Hepatocyte (in vitro differentiated cells): ENCODE results near the gene TRAFD1. TPM values are rescaled to one million over a fixed set of nuclear protein-coding genes. Genes with fewer than 3 reads are reported as not detected.

ENCODE experiments used
- DNase-seq: peaks from one replicate; pipeline ENCODE4 v3.0.0-alpha.2; 2016; ENCODE audit warnings: low spot score
- H2AFZ ChIP-seq: fragments of 200-600 bp; sonication (generic); 2 replicates; pipeline ENCODE4 v1.6.0; 2016; ENCODE audit warnings: antibody characterized with exemption, mild to moderate bottlenecking
- H3K27ac ChIP-seq: fragments of 200-600 bp; sonication (generic); 2 replicates; pipeline ENCODE4 v1.5.1; 2016; ENCODE audit warnings: mild to moderate bottlenecking
- H3K27me3 ChIP-seq: fragments of 200-600 bp; sonication (generic); 2 replicates; pipeline ENCODE4 v1.6.1; 2016
- H3K36me3 ChIP-seq: fragments of 200-600 bp; sonication (generic); replicated peaks from 2 replicates; pipeline ENCODE4 v1.5.1; 2016; ENCODE audit warnings: low read depth; ENCODE audit not compliant: insufficient read depth
- H3K4me1 ChIP-seq: fragments of 200-600 bp; sonication (generic); 2 replicates; pipeline ENCODE4 v1.5.1; 2016; ENCODE audit warnings: mild to moderate bottlenecking, moderate library complexity; ENCODE audit not compliant: insufficient read depth
- H3K4me2 ChIP-seq: fragments of 200-600 bp; sonication (generic); 2 replicates; pipeline ENCODE4 v1.6.0; 2016
- H3K4me3 ChIP-seq: fragments of 200-600 bp; sonication (generic); 2 replicates; pipeline ENCODE4 v1.5.1; 2016; ENCODE audit warnings: mild to moderate bottlenecking
- H3K79me2 ChIP-seq: fragments of 200-600 bp; sonication (generic); 2 replicates; pipeline ENCODE4 v1.6.0; 2017; ENCODE audit warnings: mild to moderate bottlenecking
- H3K9me2 ChIP-seq: fragments of 200-600 bp; sonication (generic); replicated peaks from 2 replicates; pipeline ENCODE4 v1.6.0; 2017; ENCODE audit warnings: mild to moderate bottlenecking; ENCODE audit not compliant: insufficient read depth
- H3K9me3 ChIP-seq: fragments of 200-600 bp; sonication (generic); 2 replicates; pipeline ENCODE4 v1.5.1; 2016; ENCODE audit warnings: low read depth, mild to moderate bottlenecking
- H4K20me1 ChIP-seq: fragments of 200-600 bp; sonication (generic); 2 replicates; pipeline ENCODE4 v1.6.0; 2016; ENCODE audit warnings: mild to moderate bottlenecking; ENCODE audit not compliant: insufficient read depth, poor library complexity, severe bottlenecking
- EZH2 ChIP-seq: fragments of 200-600 bp; sonication (generic); IDR thresholded peaks from 2 replicates; pipeline ENCODE4 v1.6.1; 2016; ENCODE audit warnings: antibody characterized with exemption, mild to moderate bottlenecking, borderline replicate concordance
- EZH2phosphoT487 ChIP-seq: fragments of 200-600 bp; sonication (generic); IDR thresholded peaks from one replicate; pipeline ENCODE4 v1.6.1; 2018; ENCODE audit warnings: antibody characterized with exemption, mild to moderate bottlenecking, low read depth, moderate library complexity; ENCODE audit not compliant: unreplicated experiment, severe bottlenecking
- WGBS: methylation state at CpG from one replicate; pipeline ENCODE4 v1.1.6; 2016; ENCODE audit warnings: low lambda C conversion rate; ENCODE audit errors: missing lambda C conversion rate; 5-methylcytosine and 5-hydroxymethylcytosine counted together
- polyA plus RNA-seq: library from polyadenylated mRNA; unstranded; fragments of >200 nt; fragmentation: Nextera tagmentation; extraction: Ambion mirVana; gene quantifications from 2 replicates; pipeline ENCODE4 v1.2.1, GENCODE V29; 2016
- total RNA-seq: library from RNA; depleted of rRNA; stranded (reverse); fragments of >200 nt; gene quantifications from 2 replicates; pipeline ENCODE4 v1.2.3, GENCODE V29; 2014
- TF ChIP-seq, protein P1 (sequence below): fragments of 200-600 bp; sonication (generic); IDR thresholded peaks from 2 replicates; pipeline ENCODE4 v1.5.1; 2016; ENCODE audit warnings: antibody characterized with exemption, mild to moderate bottlenecking; ENCODE audit not compliant: poor library complexity

Gene TRAFD1
- total and polyA plus RNA-seq, 2 experiments from 2014 or later, result 37.1 to 37.3 TPM

DNA sequence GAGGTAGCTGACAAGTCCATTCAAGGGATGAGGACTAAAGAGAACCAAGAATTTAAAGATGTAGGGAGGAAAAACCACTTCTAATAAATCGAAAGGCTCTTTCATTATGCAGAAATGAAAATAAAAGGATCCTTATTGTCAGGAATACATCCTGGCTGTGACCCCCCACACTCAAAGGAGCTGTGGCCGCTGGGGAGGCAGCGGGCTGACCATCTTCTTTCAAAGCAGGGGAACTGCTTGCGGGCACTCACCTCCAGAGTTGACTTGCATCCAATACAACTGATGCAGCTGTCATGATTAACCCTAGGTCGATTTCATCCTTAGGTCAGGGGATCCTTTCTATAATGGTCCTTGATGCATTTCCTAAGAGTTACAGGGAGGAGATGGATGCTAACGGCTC is 35.3 kb downstream of the TRAFD1 start:
- Histone ChIP-seq H3K79me2 (no peaks in the 10 kb centered on the region), H4K20me1 (no peaks in the 10 kb centered on the region), H3K27me3 (no peaks in the 10 kb centered on the region), H3K9me2 (no peaks in the 10 kb centered on the region), H3K4me3 (no peak overlapping the region), H2AFZ (no peak overlapping the region), H3K27ac (no peak overlapping the region), H3K4me1 (no peaks in the 10 kb centered on the region), H3K36me3 (no peaks in the 10 kb centered on the region), H3K9me3 (no peaks in the 10 kb centered on the region), H3K4me2 (no peak overlapping the region)
- WGBS, result 96% methylated on average over 6 of the region's 6 CpGs
- no peak for DNase-seq
- TF ChIP-seq, protein P1, sequence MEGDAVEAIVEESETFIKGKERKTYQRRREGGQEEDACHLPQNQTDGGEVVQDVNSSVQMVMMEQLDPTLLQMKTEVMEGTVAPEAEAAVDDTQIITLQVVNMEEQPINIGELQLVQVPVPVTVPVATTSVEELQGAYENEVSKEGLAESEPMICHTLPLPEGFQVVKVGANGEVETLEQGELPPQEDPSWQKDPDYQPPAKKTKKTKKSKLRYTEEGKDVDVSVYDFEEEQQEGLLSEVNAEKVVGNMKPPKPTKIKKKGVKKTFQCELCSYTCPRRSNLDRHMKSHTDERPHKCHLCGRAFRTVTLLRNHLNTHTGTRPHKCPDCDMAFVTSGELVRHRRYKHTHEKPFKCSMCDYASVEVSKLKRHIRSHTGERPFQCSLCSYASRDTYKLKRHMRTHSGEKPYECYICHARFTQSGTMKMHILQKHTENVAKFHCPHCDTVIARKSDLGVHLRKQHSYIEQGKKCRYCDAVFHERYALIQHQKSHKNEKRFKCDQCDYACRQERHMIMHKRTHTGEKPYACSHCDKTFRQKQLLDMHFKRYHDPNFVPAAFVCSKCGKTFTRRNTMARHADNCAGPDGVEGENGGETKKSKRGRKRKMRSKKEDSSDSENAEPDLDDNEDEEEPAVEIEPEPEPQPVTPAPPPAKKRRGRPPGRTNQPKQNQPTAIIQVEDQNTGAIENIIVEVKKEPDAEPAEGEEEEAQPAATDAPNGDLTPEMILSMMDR, result no peak
- TF ChIP-seq EZH2phosphoT487, result no peak
- TF ChIP-seq EZH2, result no peak

DNA sequence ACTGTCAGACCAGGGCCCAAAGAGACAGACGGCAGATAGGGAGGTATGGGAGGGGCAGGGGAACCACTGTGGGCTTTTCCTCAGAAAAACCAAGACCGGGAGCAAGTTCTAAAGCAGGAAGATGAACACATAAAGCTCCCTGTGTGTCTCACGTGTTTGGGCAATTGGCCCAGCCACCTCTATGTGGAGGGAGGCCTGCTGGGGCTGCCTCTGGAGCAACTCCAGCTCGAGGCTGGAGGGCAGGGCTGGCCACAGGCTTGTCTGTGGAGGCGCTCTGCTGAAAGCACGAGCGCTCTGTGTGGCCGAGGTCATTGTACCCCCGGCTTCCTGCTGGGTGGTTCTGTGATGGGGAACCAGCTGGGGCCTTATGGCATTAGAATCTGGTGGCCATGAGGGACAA is 36.4 kb downstream of the TRAFD1 start:
- Histone ChIP-seq H3K4me3 (no peak overlapping the region), H3K27me3 (no peaks in the 10 kb centered on the region), H3K27ac (no peak overlapping the region), H3K79me2 (no peaks in the 10 kb centered on the region), H3K9me2 (no peaks in the 10 kb centered on the region), H3K9me3 (no peaks in the 10 kb centered on the region), H4K20me1 (no peaks in the 10 kb centered on the region), H3K4me1 (no peaks in the 10 kb centered on the region), H2AFZ (no peak overlapping the region), H3K36me3 (no peaks in the 10 kb centered on the region), H3K4me2 (no peak overlapping the region)
- TF ChIP-seq, protein P1, result no peak
- TF ChIP-seq EZH2phosphoT487 (no peak), EZH2 (no peak)
- WGBS, result 93% methylated on average over 9 of the region's 9 CpGs
- no peak for DNase-seq

DNA sequence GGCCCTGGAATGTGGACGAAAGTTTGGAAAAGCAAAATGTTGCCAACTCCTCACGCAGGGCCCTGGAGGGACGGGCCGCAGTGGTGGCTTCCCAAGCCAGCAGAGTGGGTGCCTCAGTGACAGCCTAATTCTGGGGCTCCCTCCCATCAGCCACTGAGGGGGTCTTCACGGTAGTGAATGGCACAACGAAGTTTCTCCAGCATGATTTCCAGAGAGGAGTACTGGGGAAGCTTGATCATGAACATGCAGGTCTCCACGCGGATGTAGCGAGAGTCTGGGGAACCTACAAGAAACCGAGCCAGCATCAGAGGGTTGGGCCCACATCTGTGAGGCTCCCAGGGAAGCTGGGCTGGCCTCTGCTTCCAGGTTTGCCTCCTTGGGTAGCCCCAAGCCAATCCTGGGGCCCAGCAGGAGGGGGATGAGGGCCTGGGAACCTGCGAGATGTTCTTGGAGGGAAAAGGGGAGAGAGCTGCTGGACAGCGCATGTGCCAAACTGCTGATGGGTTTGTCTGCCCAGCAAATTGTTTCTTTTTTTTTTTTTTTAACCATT is 37.0 kb downstream of the TRAFD1 start:
- Histone ChIP-seq H3K4me2 (no peak overlapping the region), H4K20me1 (no peaks in the 10 kb centered on the region), H3K9me3 (no peaks in the 10 kb centered on the region), H3K4me3 (no peak overlapping the region), H3K9me2 (no peaks in the 10 kb centered on the region), H3K27me3 (no peaks in the 10 kb centered on the region), H2AFZ (no peak overlapping the region), H3K4me1 (no peaks in the 10 kb centered on the region), H3K79me2 (no peaks in the 10 kb centered on the region), H3K36me3 (no peaks in the 10 kb centered on the region), H3K27ac (no peak overlapping the region)
- no peak for DNase-seq
- 96% methylated on average over 12 of the region's 12 CpGs for WGBS
- TF ChIP-seq EZH2 (no peak), EZH2phosphoT487 (no peak)
- TF ChIP-seq, protein P1, result no peak

DNA sequence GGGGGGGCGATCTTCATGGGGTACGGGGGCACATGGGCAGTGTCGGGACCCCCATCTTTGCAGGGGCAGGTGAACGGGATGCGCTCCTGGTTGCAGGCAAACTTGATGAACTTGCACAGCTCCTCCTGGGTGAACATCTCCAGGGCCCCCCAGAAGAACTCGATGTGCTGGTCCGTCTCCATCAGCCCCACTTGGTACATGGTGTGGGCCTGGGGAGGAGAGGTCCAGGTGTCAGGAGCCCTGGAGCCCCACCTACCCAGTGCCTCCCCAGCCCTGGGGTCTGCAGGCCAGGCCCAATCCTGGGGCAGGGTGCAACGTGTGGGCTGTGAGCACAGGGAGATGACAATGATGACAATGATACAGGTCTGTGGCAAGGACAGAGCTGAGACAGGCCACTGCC is 37.7 kb downstream of the TRAFD1 start:
- no peaks in the 10 kb centered on the region for H3K36me3 ChIP-seq
- no peak for DNase-seq
- H3K9me3 ChIP-seq, result no peaks in the 10 kb centered on the region
- no peak overlapping the region for H3K27ac ChIP-seq
- no peak overlapping the region for H2AFZ ChIP-seq
- H4K20me1 ChIP-seq, result no peaks in the 10 kb centered on the region
- no peak overlapping the region for H3K4me3 ChIP-seq
- WGBS, result 98% methylated on average over 6 of the region's 8 CpGs
- TF ChIP-seq, protein P1, result no peak
- TF ChIP-seq EZH2phosphoT487 (no peak), EZH2 (no peak)
- H3K27me3 ChIP-seq, result no peaks in the 10 kb centered on the region
- H3K79me2 ChIP-seq, result no peaks in the 10 kb centered on the region
- no peak overlapping the region for H3K4me2 ChIP-seq
- no peaks in the 10 kb centered on the region for H3K4me1 ChIP-seq
- H3K9me2 ChIP-seq, result no peaks in the 10 kb centered on the region
